NCI-H2081 (cell line): ENCODE results near the gene MS4A4A.
"Not testable (repeated sequence)": the region's sequence is repeated elsewhere in the genome, so short reads cannot be mapped to it uniquely, and the experiment has no call there.

ENCODE experiments used
- DNase-seq, 2 experiments: peaks; one replicate each; lab custom pipeline; 2025; lab: John Stamatoyannopoulos, UW

Gene MS4A4A

DNA sequence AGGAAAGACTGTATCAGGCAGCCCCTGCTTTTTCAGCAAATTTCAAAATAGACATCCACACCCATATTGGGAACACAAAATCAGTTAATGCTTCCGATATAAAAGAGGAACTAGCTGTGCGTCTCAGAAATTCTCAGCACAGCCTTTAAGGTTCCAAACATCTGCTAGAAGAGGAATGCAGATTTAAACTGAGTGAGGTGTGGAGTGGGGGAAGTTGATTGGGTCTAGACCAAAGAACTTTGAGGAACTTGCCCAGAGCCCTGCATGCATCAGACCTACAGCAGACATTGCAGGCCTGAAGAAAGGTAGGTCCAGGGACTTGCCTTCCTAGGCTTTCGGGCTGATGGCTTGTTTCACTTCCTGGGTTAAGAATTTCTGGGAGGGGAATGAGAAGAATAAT lies at the start of gene MS4A4A:
TSS of gene MS4A4A (plus strand) at position 255 of the 400 bp plus-strand sequence. CDS start at position 265, 10 bp downstream.
- DNase-seq, result no peak

DNA sequence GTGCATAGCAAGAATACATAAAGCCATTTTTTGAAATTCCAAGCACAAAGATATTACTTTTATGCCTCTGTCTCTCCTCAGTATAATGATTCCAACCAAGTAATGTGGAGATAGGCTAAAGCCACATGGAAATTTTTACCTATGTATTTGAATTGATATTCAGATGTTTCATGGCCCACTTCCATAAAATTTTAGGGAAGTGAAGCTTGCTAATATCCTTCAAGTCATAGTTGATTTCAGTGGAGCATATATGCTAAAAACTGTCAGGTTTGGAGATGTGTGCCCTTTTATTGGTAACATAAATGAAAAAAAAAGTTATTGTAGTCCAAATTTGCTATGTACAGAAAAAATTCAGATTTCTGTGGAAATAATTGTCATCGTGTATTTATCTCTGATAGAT lies 49.8 kb upstream of the MS4A4A start:
- no peak for DNase-seq

DNA sequence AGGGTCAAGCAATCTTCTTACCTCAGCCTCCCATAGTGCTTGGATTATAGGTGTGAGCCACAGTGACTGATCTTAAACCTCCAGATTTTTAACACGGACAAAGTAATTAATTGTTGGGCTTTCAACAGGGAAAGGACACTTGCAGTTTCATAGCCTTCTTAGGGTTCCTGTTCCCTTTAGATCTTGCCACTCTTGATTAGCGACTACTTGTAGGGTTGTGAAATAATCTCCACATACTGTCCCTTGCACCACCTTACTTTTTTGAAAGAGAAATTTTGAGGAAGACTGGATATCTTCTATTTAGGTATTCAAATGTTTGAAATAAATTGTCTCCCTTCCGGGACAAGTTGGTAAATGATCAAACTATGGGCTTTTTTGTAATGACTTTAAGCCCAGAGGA lies 45.1 kb upstream of the MS4A4A start:
- no peak for DNase-seq

DNA sequence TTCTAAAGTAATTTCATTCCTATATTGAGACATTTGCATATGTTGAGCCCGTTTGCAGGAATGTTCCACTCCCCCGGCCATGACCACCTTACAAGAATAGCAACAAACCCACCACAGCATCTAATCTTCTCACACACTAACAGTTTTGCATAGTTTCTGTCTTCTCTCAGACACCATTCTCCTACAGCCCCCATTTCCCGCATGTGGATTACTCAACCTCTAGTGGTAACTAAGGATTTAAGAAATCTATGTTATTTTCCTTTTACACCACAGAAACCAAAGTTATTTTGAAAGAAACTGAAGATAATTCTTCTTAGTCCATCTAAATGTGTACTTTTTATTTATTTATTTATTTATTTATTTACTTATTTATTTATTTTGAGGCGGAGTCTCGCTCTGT lies 39.8 kb upstream of the MS4A4A start:
- DNase-seq, result no peak

DNA sequence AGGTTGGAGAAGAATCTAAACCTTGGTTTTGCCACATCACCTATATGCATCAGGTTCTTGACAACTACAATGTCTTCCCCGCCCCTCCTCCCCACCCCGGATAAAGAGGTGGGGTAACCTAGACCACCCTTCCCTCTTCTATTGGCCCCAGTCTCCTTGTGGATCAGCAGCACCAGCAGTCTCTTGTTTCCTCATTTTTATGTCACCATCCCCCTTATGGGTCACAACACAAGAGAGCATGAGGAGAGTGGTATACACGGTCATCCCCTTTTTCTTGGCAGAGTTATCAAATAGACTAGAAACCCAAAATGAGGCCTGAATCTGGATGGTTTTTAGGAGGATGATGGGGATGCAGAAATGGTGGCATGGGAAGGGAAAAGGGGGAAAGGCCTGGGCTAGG lies 38.7 kb upstream of the MS4A4A start:
- no peak for DNase-seq

DNA sequence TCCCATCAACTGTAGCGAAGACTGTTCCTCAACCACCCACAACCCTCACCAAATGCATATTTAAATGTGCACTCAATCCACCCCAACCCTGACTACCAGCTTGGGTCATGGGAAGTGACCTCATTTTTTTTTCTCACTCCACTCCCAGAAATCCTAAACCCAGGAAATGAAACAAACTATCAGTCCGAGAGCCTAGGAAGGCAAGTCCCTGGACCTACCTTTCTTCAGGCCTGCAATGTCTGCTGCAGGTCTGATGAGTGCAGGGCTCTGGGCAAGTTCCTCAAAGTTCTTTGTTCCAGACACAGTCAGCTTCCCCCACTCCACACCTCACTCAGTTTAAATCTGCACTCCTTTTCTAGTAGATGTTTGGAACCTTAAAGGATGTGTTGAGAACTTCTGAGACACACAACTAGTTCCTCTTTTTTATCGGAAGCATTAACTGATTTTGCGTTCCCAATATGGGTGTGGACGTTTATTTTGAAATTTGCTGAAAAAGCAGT lies 37.7 kb upstream of the MS4A4A start, which contains the start of gene MS4A4E:
TSS of gene MS4A4E (minus strand) at position 398 of the 500 bp plus-strand sequence. CDS start 13,082 bp downstream, outside the sequence.
- no peak for DNase-seq

DNA sequence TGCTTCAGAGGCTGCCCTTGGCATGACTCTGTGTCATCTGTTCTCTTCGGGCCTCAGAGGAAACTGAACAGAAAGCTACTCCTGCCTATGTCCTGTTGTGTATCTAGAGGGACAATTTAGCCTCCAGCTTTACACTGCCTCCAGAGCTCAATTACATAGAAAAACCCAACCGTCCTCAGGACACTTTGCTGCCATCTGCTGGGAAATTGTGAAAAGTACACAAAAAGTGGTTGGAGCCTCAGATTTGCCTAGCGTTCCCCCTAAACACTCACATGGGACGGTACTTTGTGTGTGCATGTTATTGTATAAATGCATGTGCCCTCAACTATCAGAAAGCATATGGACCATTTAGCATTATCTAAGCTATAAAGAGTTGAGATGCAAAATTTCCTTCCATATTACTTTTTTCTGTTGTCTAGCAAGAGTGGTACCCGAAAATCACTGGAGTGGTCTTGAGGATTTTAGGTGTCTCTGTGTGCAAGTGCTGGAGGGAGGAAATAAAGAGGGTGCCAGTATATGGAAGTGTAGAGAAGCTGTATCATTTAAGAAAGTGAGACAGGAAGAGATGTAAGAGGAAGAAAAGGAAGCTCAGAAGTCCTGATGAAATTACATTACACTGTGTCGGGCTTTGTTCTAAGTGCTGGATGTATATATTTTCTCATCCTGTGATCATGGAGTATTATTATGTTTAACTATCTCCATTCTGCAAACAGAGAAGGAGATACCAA lies 28.8 kb upstream of the MS4A4A start:
- DNase-seq, result peak; percentile 48 to 61

DNA sequence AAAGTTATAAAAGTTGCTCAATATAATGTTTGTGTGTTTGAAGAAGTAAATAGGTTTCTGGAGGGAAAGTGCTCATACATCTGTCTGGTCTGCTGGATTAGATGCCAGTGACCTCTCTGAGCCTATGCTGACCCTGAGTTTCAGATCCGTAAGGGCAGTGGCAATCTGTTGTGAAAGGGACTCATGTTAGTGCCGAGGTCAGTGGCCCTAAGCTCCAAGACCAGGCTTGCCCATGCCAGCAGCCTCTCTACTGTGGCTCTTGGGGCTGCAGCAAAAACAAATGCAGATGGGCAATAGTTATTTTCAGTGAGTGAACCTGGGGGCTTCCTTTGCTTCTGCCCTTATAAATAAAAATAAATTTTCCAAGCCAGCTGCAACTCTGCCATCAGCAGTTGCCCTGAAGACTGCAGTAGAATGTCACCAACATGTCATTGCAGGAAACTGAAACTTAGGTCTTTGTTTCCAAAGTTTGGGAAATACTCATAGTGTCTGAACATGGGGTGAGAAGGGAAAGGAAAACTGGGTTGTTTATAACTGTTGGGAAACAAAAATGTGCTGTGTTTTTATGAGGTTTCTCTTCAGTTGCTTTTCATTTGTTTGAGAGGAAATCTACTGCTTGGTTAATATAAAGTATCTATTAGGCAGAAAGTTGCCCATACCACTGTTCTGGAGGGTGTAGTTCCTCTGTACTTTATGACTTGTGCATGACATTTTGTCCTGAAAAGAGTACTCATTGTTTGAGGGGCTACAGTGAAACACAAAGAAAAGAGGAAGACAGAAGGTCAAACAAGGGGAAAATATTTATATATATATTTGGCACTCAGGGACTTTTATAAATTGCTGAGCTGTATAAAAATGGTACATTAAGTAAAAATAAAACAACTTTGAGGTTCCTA lies 28.0 kb upstream of the MS4A4A start:
- DNase-seq, result no peak

DNA sequence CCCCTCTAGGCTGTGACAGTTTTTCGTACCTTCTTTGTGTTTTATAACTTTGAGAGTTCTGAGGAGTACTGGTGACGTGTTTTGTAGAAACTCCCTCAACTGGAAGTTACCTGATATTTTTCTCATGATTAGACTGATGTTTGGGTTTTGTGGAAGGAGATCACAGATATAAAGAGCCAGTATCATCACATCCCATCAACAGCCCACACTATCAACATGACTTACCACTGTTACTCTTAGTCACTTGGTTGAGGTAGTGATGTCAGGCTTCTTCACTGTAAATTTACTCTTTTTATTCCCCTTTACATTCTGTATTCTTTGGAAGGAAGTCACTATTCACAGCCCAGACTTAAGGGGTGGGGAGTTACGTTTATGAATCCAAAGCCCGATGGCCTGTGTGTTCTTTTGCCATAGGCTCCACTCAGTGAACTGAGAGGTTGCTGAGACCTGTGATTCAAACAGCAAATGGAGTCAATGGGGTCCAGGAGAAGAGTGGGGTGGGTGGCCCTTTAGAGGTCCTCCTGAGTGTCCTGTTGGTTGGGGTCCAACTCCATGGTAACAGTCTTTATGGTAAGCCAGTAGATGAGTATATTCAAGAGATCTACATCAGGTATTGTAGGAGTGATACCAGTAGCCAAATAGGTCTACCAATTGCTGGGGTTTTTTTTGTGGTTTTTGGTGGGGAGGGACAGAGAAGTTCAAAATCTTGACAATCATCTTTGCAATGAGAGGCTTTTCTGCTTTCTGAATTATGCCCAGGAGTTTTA lies 22.3 kb upstream of the MS4A4A start:
- DNase-seq, result no peak

DNA sequence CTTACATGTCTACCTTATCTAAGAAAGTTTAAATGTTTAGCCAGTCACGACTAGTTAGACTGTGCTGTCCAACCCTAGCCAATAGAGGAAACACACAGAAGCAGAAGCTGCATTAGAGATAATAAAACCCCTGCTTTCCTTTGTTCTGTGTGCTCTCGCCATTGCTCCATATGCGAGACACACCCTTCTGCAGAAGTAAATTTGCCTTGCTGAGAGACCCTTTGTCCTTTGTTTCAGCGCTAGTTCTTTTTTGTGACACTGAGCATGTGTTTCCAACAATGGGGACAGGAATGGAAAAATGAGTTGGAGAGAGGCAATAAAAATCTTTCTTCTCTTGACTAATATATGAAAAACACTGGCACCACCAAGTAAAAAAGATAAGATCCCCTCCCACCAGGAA lies 19.5 kb upstream of the MS4A4A start:
- DNase-seq, result no peak

DNA sequence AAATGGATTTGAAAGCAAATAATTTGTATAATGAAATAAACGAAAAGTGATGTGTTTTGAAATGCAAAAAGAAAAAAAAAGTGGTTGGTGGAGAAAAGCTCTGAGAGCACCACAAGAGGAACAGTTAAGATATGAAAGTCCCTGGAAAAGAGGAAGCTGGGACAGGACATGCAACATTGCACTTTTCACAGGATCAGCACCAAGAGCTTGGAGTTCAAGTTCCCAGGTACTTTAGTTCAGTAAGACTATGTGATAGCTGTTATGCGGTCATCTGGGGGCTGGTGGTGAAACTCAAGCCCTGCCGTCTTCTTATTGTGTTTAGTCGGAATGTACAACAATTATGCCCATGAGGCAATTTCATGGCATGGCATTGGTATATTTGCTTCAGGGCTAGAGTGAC lies 17.1 kb upstream of the MS4A4A start:
- no peak for DNase-seq

DNA sequence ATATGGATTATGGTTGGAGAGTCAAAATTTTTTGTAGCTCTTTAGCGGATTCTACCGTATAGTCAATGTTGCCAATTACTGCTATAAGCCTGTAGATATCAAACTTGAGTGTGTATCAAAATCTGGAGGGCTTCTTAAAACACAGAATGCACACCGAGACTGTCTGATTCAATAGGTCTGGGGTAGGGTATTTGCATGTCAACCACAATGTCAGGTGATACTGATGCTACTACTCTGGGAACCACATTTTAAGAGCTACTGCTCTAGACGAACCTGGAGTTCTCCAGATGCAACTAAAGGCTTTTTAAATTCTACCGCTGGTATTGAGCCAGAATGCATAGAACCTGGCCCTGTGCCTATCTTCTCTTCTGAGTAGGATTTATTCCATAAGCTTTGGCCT lies 15.8 kb upstream of the MS4A4A start:
- no peak for DNase-seq

DNA sequence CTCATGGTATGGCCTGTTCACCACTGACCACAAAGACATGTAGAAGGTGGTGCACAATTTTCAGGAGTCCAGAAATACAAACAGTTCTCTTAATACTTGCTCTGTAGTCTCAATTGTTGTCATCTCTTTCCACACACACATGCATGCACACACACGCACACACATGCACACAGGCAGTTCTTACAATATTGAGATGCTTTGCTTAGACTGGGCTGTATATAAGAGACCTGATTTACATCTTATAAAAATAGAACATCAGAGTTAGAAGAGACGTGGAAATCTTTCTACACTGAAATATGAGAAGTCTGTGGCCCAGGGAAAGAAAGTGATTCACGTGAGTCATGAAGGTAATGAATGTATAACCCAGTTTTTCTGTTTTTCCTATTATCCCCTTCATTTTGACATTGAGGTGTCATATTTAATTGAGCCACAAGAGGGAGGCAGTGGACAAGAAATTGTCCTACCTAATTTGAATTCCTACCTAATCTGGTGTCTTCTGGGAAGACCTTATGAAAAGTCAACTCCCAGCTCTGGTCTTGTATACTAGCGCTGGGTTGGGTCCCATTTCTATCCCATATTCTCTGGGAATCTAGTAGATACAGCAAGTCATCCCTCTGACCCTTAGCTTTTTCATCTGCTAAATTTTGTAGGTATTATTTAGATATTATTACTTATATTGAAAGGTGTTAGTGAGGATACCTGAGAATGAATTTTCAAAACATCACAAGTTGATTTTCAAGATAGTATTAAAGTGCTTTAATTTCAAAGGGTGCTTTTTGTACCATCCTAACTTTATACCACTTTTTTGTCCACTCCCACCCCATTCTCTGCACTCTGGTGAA lies 14.9 kb upstream of the MS4A4A start:
- peak; percentile 52 for DNase-seq

DNA sequence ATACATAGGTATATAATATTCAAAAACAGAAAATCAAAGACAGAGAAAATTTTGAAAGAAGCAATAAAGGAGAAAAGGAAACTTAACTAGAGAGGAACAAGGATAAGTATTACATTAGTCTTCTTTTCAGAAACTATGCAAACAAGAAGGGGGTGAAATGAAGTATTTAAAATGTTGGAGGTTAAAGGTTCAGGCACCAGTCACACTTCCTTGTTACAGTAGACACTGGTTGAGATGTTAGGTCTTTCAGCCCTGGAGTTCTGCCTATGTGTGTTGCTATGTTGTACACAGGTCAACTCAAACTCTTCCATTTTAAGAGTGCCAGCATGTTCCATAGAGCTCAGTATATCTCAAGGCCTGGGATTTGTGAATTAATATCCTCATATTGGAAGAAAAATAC lies 6.0 kb upstream of the MS4A4A start:
- no peak for DNase-seq

DNA sequence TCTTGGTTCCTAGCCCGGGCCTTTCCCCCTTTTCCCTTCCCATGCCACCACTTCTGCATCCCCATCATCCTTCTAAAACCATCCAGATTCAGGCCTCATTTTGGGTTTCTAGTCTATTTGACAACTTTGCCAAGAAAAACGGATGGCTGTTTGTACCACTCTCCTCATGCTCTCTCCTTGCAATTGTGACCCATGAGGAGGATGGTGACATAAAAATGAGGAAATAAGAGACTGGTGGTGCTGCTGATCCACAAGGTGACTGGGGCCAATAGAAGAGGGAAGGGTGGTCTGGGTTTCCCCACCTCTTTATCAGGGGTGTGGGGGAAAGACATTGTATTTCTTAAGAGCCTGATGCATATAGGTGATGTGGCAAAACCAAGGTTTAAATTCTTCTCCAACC lies 1.0 kb downstream of the MS4A4A start:
- no peak for DNase-seq

DNA sequence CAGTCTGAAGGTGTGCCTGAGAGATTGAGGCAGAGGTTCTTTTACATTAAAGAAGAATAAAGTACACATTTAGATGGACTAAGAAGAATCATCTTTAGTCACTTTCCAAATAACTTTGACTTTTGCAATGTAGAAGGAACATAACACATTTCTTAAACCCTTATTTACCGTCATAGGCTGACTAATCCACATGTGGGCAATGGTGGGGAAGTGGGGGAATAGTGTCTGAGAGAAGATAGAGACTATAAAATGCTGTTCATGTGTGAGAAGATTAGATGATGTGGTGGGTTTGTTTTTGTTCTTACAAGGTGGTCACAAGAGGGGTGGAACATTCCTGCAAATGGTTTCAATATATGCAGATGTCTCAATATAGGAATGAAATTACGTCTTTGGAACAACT lies 1.8 kb downstream of the MS4A4A start:
- DNase-seq, result no peak

DNA sequence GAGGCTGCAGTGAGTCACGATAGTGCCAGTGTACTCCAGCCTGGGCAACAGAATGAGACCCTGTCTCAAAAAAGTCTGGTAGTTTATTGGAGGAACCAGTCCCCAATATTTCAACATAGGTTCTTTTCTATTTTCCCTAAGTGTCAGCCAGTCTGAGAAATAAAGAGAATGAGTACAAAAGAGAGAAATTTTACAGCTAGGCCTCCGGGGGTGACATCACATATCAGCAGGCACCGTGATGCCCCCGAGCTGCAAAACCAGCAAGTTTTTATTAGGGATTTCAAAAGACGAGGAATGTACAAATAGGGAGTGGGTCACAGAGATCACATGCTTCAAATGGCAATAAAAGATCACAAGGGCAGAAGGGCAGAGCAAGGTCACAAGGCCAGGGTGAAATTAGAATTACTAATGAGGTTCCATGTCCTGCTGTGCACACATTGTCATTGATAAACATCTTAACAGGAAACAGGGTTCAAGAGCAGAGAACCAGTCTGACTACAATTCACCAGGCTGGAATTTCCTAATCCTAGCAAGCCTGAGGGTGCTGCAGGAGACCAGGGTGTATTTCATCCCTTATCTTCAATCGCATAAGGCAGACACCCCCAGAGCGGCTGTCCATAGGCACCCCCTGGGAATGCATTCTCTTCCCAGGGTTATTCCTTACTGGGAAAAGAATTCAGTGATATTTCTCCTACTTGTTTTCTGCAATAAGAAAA lies 5.1 kb downstream of the MS4A4A start:
- DNase-seq, result not testable (repeated sequence)

DNA sequence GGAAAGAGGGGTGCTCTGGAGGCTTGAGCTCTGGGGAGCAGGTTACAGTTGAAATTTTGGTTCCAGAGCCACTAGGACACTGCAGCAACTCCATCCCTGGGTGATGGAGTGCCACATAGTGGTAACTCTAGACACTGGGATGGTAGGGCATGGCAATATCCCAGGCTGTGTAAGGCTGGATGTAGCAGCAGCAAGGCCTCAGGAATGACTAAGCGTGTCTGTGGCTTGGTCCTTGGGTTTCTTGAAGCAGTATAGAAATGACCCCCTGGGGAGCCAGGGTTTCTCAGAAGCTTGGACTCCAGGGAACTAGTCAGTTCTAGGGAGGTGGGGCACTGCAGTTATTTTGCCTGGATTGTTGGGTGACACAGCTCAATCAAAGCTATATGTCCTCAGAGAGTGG lies 8.1 kb downstream of the MS4A4A start:
- DNase-seq, result no peak

DNA sequence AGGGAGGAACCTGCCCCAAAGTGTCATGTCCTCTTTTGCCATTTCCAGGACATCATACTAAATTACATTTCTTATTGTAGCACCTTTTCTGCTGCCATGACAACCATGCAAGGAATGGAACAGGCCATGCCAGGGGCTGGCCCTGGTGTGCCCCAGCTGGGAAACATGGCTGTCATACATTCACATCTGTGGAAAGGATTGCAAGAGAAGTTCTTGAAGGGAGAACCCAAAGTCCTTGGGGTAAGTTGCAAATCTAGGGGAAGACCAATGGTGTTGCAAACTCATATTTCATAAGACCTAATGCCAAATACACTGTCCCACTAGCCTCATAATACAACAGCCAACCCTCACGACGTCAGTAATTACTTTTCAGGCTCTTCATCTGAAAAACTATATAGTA lies 11.7 kb downstream of the MS4A4A start:
- DNase-seq, result no peak

DNA sequence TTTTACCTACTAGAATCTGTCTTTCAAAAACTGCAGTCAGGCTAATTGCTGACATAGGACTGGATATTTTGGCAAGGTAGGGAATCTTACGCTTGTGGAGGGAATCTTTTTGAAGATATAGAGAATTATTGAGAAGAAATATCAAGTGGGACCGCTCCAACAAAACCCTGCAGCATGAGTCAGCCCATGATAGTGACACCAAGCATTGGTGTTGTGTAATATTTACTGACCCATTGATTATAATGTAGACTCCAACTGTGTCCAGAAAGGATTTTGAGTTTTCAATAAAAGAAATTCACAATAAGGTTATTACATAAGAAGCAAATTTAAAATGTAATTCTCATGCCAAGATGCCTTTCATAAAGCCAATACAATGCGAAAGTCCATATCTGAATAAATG lies 20.7 kb downstream of the MS4A4A start:
- no peak for DNase-seq

DNA sequence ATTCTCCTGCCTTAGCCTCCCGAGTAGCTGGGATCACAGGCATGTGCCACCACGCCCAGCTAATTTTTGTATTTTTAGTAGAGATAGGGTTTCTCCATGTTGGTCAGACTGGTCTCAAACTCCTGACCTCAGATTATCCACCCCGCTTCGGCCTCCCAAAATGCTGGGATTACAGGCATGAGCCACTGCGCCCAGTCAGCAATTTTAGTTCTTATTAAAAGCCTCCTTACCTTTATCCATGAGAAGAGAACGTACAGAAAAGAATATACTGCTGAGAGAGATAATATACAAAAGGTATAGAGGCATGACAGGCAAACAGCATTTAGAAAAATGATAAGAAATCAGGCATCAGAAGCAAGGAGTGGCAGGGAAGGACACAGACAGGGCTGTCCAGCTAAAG lies 21.4 kb downstream of the MS4A4A start:
- not testable (repeated sequence) for DNase-seq
